Hematopoietic multipotent progenitor cell treated with erythropoietin and hydrocortisone succinate and interleukin-3 and kit ligand, for 15 days (in vitro differentiated cells): ENCODE results near the gene GATA1.
A peak's percentile ranks its signal among the peaks of the same experiment; 100 is the strongest.

ENCODE experiments used
- DNase-seq: peaks from one replicate; pipeline ENCODE4 v3.0.0-alpha.2; 2015; ENCODE audit warnings: low spot score

GATA1 gene

DNA sequence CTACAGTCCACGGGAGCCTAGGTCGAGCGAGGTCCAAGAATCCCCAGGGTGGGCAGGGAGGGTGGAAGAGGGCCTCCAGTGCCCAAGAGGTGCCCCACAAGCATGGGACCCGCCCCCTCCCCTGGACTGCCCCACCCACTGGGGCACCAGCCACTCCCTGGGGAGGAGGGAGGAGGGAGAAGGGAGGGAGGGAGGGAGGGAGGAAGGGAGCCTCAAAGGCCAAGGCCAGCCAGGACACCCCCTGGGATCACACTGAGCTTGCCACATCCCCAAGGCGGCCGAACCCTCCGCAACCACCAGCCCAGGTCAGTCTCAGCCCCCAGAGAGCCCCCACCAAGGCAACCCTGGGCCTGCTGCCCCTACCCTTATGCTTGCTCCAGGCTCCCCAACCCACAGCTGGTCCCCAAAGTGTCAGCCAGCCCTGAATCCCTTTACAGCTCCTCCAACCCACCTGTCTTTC is at the start of gene GATA1:
TSS of gene GATA1 (plus strand) at position 250 of the 460 bp plus-strand sequence. CDS start 4,520 bp downstream, outside the sequence.
- peak; percentile 76 for DNase-seq

- no peak for DNase-seq
Measured at GRCh38 chrX:48736878-48737212, 49.5 kb upstream of the GATA1 start.

DNA sequence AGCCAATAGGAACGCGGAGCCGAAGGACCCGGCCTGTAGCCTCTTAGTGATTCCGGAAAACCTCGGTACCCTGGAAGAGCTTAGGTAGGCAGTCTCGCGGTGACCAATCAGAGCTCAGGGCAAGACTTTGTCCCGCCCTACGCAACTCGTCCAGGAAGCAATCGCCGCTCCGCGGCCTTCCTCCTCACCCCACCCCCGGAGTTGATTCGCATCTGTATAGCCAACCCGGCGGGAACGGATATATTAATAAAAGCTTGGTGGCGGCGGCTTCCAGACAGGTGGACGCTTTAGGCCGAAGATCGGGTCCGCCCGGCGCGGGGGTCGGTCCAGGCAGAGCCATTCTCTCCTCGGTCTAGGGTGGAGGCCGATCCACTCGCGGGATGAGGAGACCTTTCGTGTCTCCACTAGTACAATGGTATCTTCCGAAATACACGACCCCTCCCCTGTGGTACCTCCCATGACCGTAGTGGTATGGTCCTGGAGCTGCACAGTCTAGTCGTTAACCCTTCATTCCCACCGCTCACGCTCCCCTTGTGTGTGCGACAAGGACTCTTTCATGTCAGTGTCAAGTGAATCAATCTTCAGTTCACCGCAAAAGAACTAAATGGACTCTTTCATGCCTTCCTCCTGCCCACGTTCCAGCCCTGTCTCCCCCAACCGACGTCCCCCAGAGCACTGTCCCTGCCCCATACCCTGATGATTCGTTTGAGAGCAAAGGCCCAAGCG is 49.0 kb upstream of the GATA1 start:
- DNase-seq: peak; percentile 93

GRCh38 chrX:48737940-48738339 is 48.5 kb upstream of the GATA1 start:
- peak; percentile 14 for DNase-seq

DNA sequence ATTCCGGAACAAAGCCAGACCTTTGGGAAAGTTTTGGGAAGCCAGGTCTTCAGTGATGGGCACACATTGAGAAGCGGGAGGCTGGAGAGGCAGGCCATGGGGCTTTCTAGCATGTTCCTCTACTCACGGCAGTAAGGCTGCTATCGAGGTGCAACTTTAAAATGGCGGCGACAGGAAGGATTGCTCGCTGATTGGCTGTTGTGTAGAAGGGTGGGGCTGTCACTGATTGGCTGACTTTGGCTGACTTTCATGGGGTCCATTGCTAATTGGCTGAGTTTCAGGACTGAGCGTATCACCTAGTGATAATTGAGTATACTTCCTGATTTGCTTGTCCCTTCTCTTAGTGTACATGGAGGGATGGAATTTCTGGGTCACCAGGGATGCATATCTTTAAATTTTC is 44.6 kb upstream of the GATA1 start:
- no peak for DNase-seq

DNA sequence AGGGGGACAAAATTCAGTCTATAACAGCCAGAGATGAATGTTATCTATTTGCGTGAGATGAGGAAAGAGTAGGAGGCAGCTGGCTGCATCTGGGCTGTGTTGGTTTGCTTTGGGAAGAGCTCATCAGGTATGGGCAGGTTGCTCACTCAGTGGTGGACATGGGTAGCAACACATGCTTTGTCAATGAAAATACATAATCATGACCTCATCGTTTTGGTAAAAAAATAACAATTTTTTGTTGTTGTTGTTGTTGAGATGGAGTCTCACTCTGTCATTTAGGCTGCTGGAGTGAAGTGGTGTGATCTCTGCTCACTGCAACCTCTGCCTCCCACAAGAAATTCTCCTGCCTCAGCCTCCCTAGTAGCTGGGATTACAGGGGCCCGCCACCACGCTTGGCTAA is 41.2 kb upstream of the GATA1 start:
- no peak for DNase-seq

DNA sequence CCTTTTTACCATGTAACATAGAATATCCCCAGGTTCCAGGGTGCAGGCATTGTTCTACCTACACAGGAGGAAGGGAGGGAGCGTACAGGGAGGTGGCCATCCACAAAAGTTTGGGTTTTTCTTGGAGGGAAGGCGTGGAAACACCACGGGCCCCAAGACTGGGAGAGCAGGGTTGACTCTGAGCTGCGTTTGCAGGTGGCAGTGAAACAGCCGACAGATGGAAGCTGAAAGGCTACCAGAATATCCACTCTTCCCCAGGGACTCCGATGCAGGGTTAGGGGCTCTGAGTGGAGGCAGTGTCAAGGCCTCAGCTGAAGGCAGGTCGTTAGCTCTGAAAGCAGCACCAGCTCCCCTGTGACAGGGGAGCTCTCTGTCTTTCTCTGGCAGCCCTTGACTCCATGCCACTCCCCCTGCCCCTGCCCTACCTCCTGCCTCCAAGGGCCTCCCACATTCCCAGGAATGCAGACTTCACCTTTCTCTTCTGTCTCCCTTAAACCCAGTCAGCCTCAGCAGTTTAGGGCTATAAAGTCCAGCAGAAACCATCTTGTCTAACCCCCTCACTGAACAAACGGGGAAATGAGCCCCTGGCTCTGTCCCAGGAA is 38.9 kb upstream of the GATA1 start:
- DNase-seq: no peak

GRCh38 chrX:48749182-48749581 is 37.2 kb upstream of the GATA1 start:
- DNase-seq: no peak

DNA sequence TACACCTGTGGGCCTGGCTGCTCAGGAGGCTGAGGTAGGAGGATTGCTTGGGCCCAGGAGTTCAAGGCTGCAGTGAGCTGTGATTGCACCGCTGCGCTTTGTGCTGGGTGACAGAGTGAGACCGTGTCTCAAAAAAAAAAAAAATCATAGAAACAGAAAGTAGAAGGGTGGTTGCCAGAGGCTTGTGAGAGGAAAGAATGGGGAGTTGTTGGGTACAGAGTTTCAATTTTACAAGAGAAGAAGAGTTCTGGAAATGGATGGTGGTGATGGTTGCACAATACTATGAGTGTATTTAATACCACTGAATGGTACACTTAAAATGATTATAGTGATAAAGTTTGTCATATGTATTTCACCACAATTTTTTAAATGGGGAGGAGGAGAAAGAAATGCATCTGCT is 35.0 kb upstream of the GATA1 start:
- DNase-seq: no peak

DNA sequence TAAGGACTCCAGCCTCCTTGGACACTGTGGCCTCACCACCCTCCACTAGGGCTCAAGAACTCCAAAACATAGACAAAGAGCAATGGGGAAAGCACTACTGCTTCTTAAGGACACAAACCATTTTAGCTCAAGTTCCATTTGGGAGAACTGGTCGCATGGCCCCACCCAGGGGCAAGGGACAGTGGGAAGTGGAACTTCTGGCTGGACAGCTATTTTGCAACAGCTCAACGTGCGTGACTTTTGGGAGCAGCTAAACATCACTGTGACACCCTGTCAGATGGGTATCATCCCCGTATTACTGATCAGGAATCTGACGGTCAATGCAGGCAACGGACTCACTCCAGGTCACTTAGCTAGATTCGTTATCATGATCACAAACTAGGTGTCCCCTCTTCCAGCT is 33.9 kb upstream of the GATA1 start:
- no peak for DNase-seq

GRCh38 chrX:48753708-48754228 is 32.6 kb upstream of the GATA1 start:
- DNase-seq: no peak

GRCh38 chrX:48754238-48754637 is 32.2 kb upstream of the GATA1 start:
- DNase-seq: no peak

DNA sequence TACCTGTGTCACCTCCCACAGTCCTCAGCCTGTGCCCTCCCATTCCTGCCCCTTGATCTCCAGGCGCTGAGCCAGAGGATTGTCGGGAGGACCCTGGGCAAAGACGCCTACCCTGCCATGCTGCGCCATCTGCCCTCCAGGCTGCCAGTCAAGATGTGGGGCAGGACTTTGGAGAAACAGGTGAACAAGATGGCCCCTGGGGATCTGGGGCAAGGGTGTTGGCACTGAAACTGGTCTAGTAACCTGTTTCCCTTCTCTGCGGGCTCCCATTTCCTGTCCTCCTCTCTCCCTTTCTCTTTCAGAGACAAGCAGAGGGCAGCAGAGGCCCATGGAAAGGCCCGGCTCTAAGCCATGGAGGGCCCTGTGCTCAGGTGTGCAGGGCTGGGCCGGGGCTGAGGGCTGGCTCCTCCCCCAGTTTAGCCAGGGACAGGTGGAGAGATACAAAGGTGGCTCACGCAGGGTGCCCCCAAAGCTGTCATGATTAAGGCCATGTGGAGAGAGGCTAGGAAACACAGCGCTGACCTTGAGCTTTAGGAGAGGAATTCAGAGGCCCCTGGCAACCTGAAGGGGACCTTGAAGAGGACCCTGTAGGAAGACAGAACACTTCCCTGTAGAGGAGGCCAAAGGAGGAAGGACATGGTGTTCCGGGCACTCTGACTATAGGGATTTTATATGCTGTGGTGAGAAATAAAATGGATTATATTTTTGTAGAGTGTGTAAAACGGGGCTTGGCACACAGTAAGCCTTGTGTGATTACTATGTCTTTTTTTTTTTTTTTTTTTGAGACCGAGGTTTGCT is 24.5 kb upstream of the GATA1 start, which contains the start of gene GLOD5:
TSS of gene GLOD5 (plus strand) at position 74 of the 798 bp plus-strand sequence. CDS start at position 118, 44 bp downstream.
- peak; percentile 38 for DNase-seq

DNA sequence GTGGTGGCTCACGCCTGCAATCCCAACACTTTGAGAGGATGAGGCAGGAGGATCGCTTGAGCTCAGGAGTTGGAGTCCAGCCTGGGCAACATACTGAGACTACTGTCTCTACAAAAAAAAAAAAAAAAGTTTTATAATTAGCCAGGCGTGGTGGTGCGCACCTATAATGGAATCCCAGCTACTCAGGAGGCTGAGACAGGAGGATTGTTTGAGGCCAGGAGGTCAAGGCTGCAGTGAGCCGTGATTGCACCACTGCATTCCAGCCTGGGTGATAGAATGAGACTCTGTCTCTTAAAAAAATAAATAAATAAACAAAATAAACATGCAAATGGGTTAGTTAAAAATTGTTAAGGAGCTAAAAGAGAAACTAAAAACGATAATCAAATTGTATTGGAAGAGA is 17.2 kb upstream of the GATA1 start:
- no peak for DNase-seq

DNA sequence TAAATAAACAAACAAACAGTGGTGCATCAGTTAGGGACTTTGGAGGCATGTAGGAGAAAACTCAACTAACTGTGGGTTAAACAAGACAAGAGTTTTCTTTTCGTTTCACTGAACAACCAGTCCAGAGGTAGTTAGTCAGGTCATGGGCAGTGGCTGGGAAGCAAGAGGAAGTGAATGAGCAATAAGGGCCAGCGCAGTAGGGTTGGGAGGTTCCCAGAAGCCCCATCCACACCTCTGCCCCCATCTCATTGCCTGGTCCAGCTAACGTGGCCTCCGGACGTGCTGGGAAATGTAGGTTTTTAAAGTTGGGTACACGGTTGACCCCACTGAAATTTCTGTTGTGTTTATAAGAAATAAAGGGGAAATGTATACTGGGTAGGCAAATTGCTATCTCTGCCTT is 16.1 kb upstream of the GATA1 start:
- DNase-seq: no peak

GRCh38 chrX:48772602-48773001 is 13.8 kb upstream of the GATA1 start:
- no peak for DNase-seq

DNA sequence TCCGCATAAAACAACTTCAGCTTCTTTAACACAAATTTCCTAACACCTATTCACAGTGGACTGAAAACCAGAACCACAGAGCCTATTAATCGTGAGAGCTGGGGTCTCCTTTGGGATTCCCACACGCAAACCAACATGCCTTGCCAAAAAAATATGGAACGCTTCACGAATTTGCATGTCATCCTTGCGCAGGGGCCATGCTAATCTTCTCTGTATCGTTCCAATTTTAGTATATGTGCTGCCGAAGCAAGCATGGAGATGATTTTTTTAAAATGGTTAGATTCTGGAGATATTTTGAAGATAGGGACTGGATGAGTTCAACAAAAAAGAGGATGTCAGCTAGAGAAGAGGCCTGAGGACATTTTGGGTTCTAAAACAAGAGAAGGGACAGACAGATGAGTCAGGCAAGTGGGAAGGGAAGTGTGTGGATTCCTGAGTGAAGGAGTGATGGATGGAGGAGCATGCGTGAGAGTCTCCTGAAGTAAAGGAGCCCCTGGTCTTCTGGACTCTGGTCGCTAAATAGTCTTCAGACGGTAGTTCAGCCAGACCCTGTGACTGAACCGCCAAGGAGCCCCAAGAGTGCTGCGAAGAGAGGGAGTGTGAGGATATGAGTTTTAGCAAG is 9.5 kb upstream of the GATA1 start:
- DNase-seq: no peak

DNA sequence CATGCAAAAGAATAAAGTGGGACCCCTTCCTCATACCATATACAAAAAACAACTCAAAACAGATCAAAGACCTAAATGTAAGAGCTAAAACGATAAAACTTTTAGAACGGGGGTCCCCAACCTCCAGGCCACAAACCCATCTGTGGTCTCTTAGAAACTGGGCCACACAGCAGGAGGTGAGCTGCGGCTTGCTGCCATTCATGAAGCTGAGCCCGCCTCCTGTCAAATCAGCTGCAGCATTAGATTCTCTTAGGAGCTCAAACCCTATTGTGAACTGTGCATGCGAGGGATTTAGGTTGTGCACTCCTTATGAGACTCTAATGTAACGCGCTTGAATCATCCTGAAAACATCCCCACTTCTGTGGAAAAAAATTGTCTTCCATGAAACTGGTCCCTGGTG is 7.0 kb upstream of the GATA1 start:
- no peak for DNase-seq

GRCh38 chrX:48781705-48782104 is 4.7 kb upstream of the GATA1 start:
- no peak for DNase-seq

DNA sequence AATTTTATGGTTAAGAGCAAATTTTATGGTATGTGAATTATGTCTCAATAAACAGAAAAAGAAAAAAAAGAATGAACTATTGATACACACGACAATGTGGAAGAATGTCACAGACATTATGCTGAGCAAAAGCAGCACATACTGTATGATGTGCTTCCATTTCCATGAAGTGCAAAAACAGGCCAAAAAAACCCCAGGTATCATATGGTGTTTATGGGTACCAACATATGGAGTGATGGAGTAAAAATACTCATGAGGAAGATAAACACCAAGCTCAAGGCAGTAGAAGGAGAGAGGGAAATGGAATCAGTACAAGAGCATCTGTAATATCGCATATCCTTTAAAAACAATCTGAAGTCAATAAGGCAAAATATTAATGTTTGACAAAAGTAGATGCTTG is 4.2 kb upstream of the GATA1 start:
- no peak for DNase-seq

- DNase-seq: peak; percentile 91
Measured at GRCh38 chrX:48782795-48783194, 3.6 kb upstream of the GATA1 start.

DNA sequence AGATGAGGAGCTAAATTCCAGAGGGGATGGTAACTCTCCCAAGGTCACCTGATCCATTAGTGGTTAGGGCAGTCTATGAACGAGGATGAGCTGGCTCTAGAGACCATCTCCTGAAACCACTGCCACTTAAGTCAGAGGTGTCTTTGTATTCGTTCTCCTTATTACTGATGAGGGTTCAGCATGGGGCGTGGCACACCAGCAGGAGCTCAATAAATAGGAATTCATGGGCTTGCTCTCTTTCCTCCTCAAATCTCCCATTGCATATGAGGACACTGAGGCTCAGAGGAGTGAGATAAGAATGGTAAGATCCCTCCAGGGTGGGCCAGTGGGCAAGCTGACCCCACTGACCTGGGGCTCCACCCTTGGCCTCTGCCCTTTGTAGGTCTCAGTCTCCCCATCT is 1.7 kb upstream of the GATA1 start:
- peak; percentile 48 for DNase-seq
